GM21360 (cell line): ENCODE results near the gene ITCH.

Source experiments
- ATAC-seq: cut with Tn5 transposase; IDR thresholded peaks from one replicate; pipeline ENCODE4 v1.9.1; 2021; ENCODE audit warnings: mild to moderate bottlenecking, moderate library complexity; ENCODE audit not compliant: unreplicated experiment

The ITCH gene

DNA sequence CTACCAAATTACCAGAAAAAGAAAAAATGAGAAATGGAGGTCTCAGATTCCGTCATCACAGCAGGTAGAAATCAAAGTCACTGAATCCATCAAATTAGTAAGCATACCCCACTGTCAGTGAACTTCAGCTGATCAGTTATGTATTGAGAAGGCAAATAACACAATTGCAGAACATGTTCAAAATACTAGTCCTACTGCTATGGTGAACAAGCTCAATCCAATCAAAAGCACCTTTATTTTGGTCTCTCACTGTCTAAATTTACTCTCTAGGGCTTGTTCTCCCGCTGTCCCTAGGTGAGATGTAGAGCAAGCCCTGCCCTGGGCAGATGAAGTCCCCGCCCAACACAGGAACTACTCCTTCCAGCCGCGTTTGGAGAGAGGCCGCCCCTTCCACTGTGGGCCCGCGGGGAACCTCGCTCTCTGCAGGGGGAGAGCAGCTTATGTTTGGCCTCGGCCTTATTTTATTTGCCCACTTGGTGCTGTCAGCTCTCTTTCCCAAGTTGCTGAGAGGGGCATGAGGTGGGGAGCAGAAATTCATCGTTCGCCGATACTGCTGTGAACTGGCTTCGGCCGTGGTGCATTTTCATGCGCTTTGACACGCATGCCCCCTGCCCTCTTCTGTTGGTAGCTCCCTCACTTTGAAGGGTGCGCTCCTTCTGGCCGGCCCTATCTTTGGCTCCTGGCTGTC, 181.2 kb downstream of the ITCH start:
- ATAC-seq: no peak

DNA sequence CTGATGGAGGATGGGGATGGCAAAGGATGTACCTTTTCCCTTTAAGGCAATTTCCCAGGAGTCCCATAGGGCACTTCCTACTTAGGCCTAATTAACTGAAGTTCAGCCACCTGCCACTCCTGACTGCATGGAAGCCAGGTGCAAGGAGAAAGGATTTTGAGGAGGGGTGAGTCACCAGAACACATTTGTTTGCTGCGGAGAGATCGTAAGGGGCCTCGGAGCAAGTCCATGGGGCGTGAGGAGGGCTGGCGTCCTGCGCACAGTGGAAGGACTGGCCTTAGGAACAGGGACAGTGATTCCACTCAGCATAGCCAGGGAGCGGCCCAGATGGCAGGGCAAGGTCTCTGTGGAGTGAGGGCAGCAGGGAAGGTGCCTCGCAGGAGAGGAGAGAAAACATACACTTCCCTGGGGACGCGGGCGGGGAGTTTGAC, 183.7 kb downstream of the ITCH start:
- ATAC-seq: no peak

DNA sequence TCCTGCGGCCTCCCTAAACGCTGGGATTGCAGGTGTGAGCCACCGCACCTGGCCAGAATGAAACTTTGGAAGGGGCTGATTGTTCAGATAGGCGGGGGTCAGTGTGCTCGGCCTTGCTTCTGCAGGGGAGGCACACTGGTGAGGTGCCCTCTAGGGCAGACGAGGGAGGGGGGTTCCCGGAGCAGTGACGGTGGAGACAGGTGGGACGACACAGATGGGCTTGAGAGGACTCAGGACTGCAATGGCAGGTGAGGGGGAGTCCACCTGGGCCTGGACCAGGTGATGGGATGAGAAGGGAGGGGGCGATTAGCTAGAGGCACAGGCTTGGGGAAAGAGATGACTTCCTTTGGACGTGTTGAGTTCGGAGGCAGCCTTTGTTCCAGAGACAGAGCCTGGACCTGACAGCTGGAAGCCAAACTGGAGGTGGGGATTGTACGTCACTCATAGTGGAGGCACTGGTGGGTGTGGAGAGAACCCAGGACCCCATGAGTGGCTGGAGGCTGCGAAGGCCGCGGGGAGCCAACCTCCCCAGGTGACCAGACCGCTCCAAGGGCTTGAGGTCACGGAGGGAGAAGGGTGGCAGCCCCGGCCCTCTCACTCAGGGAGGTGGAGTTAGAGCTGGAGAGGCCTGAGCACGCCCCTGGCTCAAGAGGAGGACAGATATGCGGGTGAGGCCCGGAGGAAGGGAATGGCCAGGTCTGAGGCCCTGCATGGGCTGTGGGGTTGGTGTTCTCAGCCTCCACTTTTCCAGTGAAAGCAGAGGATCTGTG, 185.0 kb downstream of the ITCH start:
- no peak for ATAC-seq

DNA sequence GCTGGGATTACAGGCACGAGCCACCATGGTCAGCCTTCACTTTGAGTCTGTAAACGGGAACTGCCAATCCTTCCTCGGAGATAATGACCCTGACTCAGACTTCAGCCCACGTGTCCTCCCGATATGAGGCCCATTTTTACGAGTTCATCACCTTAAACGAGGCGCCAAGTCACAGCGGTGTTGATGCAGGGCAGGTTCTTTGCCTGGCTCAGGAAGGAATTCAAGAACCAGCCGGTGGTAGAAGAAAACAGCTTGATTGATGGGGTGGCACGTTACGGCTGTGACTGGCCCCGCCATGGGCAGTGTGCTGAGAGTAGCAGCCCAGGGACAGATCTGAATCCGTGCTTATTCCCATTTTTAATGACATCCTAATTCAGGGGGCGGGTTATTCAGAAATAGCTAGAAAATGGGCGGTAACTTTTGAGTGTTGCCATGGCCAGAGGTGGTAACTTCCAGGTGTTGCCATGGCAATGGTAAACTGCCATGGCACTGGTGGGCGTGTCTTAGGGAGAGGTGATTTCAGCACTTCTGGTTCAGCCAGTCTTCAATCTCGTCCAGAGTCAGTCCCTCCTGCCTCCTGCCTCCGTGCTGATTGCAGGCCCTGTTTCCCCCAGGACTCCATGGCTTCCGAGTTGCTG, 186.3 kb downstream of the ITCH start:
- no peak for ATAC-seq

DNA sequence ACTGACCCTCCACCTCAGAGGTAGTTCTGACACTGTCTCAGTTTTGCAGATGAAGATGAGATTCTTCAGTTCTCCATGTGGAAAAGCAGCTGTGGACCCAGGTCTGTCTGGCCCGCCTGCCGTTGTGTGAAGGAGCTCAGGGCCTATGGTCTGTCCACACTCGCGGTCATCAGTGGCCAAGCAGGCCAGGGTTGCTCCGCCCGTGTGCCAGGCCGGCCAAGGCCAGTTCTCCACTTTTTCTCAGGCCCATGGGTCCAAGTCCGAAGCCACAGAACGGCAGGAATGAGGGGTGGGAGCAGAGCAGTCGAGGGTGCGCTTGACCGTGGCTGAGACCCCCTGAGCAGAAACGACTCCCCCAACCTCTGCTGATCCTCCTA, 186.8 kb downstream of the ITCH start:
- no peak for ATAC-seq

DNA sequence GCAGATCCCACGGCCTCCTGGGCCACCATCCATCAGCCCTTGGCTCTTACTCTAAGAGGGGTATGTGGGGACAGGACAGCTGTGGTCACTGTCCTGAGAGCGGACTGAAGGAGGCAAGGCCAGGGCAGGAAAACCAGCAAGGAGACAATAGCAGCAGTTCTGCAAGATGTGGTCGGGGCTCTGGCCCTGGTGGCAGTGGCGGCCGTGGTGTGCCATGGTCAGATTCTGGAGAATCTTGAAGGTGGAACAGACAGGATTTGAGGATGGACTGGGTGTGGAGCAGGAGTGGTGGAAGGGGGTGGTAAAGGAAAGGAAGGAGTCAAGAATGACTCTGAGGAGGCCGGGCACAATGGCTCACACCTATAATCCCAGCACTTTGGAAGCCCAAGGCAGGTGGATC, 189.5 kb downstream of the ITCH start:
- ATAC-seq: no peak

DNA sequence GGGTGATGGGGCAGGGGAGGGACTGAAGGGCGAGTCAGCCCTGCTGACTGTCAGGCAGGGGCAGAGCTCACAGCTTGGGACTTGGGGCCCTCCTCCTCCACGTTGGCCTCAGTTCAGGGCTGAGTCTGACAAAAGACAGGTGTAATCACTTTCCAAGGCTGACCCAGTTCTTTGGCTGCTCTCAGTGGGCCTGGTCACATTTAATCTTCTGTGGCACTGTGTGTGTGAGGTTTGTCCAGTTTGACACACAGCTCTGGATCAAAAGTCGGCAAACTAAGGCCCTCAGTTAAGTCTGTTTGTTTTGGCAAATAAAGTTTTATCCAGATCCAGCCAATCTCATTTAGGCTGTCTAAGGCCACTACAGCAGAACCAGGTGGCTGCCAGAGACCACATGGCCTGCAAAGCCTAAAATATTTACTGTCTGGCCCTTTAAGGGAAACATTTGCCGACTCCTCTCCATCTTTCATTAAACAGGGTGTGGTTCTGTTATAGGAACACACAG, 190.3 kb downstream of the ITCH start:
- no peak for ATAC-seq

DNA sequence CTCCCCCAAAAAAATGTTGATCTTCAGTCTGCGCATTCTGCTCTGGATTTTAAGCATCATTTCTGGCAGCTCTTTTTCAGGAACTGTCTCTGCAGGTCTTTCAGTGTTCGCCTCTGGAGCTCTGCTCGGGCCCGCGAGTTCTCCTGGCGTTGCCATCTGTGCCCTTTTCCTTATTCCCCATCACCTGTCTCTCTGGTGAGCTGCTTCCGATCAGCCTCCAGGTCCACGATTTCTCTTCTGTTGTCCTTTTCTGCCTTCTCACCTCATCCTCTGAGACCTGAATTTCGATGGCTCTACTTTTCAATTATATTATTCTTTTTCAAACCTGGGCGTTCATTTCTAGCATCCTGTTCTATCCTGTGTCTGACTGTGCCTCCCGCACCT, 194.9 kb downstream of the ITCH start:
- no peak for ATAC-seq

DNA sequence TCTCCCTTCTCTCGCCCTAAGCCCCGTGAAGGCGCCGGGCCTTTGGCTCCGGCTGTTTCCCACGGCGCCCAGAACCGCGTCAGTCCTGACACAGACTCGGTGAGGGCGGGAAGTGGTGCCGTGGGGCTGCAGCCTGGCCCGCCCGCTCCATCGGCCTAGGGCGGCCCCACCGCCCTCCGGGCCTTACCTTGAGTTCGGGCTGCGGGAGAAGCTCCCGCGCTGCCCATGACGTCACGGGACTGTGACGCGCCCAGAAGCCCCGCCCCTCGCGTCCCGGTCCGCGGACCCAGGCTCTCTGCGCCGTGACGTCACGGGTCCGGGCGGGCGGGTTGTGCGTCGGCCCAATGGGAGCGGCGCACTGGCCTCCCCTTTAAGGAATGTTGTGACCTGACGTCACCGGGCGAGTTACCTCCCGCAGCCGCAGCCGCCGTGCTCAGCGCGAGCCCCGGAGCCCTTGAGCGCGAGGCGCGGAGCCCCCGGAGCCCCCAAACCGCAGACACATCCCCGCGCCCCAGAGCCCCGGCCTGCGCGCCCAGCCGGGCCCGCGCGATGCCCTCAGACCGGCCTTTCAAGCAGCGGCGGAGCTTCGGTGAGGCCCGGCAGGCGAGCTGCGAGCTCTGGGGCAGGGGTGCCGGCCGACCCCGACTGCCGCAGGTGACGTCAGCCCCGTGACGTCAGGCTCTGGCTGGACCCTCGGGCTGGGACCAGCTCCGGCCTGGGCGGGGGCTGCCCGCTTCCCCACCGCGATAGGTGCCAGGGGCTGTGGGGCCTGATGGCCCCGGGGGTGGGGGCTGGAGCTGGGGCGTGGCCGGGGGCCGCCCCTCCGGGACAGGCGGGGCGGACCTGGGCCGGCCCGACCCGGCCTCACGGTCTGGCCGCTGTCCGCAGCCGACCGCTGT, 195.5 kb downstream of the ITCH start, which contains the start of gene MAP1LC3A:
MAP1LC3A (plus strand) TSS at position 399 of the 899 bp plus-strand sequence; CDS start at position 550, 151 bp downstream.
- peak; percentile 60 for ATAC-seq

DNA sequence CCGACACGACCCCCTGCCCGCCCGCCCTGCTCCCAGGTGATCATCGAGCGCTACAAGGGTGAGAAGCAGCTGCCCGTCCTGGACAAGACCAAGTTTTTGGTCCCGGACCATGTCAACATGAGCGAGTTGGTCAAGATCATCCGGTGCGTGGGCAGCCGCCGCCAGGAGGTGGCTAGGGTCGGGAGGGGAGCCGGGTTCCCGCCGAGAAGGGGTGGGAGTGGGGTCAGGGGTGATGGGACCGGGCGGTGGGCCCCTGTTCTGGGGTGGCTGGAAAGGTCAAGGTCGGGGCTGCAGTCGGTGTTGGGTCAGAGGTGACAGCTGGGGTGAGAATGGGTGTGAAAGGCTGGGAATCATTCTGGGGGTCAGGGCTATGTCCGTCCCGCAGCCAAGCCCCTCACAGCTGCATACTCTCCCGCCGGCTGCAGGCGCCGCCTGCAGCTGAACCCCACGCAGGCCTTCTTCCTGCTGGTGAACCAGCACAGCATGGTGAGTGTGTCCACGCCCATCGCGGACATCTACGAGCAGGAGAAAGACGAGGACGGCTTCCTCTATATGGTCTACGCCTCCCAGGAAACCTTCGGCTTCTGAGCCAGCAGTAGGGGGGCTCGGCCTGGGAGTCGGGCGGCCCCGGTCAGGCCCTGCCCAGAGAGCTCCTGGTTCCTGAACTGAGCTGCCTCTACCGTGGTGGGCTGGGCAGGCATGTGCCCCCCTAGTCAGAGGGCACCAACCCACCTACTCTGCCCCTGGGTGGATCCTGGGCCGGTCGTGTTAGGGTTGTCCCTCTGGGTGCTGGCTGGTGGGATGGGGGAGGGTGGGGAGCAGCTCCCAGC, 196.5 kb downstream of the ITCH start:
- no peak for ATAC-seq

DNA sequence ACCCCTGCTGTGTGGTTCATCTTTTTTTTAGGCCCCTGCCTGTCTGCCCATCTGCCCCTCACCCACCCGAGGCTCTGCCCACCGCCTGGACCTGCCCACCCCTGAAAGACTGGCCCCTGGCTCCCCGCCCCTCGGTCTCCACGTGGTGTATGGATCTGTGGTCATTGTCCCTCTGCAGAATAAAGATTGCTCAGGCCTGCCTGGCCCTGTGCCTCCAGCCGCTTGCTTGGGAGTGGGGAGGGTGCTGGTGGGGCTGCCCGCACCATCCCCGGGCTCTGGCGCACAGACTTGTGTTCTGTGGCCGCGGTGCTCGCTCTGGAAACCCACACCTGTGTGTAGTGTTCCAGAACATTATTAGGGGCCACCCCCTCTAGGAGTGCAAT, 197.1 kb downstream of the ITCH start:
- no peak for ATAC-seq

DNA sequence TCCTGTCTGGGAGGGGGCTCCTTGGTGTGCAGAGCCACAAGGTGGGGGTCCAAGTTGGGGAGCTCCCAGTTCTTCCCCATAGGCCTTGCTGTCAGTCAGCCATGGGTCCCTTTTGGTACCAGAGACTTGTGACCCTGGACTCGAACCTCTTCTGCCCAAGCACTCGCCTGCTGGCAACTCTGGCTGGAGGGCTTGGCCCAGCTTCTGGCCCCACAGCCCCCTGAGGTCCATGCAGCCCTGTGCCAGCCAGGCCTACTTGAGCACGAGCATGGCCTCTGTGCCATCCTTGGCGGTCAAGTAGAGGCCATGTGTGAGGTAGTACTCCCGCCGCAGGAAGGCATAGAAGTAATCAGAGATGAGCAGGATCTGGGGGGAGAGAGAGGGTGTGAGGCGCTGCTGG, 197.5 kb downstream of the ITCH start:
- ATAC-seq: no peak
